HEK293T (cell line): ENCODE data around the gene RNF38.

ENCODE experiments used
- BHLHE40 ChIP-seq: fragments of 450-650 bp; IDR thresholded peaks from 2 replicates; pipeline ENCODE4 v1.6.1; 2016; ENCODE audit warnings: mild to moderate bottlenecking, moderate library complexity, borderline replicate concordance
- FOXK2 ChIP-seq: fragments of 450-650 bp; IDR thresholded peaks from 2 replicates; pipeline ENCODE4 v1.6.1; 2016; ENCODE audit warnings: mild to moderate bottlenecking

- TF ChIP-seq BHLHE40 (no peak), FOXK2 (no peak)
Measured at GRCh38 chr9:36357639-36358038, 42.4 kb downstream of the RNF38 start.
